ENCODE measurements around the gene TTC4.
A peak's percentile ranks its signal among the peaks of the same experiment; 100 is the strongest.

DNA sequence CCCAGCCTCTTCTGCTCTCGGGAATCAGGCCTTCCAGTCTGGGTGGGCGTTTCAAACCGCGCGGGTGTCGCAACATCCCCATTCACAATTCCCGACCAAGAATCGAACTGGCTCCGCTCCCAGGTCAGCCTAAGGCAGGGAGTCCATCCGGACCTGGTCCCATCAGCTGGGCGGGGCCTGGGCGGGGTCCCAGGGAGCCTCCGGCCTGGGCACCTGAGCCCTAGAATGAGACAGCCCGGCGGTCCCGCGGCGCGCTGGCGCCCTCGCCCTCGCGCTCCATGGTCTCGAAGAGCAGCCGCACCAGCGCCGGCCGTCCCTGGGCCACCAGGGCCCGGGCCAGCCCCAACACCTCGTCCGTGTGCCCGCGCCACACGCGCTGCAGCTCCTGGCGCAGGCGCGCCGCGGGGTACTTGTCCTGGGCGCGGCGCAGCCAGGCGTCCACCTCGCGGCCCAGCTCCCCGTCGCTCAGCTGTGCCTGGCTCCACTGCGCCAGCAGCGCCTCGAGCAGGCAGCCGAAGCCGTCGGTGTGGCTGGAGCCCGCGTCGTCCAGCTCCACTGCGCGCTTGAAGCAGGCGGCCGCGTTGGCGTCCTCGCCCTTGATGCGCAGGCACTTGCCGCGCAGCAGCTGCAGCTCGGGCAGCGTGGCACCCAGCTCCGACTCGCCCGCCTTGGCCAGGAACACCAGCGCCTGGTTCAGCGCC is 65.5 kb downstream of the TTC4 start:
- TF ChIP-seq, protein P1, sequence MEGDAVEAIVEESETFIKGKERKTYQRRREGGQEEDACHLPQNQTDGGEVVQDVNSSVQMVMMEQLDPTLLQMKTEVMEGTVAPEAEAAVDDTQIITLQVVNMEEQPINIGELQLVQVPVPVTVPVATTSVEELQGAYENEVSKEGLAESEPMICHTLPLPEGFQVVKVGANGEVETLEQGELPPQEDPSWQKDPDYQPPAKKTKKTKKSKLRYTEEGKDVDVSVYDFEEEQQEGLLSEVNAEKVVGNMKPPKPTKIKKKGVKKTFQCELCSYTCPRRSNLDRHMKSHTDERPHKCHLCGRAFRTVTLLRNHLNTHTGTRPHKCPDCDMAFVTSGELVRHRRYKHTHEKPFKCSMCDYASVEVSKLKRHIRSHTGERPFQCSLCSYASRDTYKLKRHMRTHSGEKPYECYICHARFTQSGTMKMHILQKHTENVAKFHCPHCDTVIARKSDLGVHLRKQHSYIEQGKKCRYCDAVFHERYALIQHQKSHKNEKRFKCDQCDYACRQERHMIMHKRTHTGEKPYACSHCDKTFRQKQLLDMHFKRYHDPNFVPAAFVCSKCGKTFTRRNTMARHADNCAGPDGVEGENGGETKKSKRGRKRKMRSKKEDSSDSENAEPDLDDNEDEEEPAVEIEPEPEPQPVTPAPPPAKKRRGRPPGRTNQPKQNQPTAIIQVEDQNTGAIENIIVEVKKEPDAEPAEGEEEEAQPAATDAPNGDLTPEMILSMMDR (conservative IDR thresholded peaks at IDR 0.05; ENCODE audit: low read depth, low read length): no peak
- peak; percentile 32 for TF ChIP-seq EZH2 (IDR thresholded peaks at IDR 0.05; ENCODE audit: borderline replicate concordance, low read depth, low read length, poor library complexity, severe bottlenecking)
